SU-DHL-6 (cell line): ENCODE measurements around the gene DMD.

Experiments
- CTCF ChIP-seq: fragments of 200-600 bp; sonication (generic); IDR thresholded peaks from one replicate; pipeline ENCODE4 v1.5.1; 2017; ENCODE audit warnings: antibody characterized with exemption, mild to moderate bottlenecking, low read length, moderate library complexity; ENCODE audit not compliant: insufficient read depth, poor library complexity, severe bottlenecking
- EZH2phosphoT487 ChIP-seq: fragments of 200-600 bp; sonication (generic), shearing (Covaris generic); conservative IDR thresholded peaks from 2 replicates; pipeline ENCODE4 v1.6.1; 2018; ENCODE audit warnings: mild to moderate bottlenecking, antibody characterized with exemption, low read length, moderate library complexity, mixed read lengths

- TF ChIP-seq CTCF = no peak
- no peak for TF ChIP-seq EZH2phosphoT487
These were observed 2075.2 kb downstream of the DMD start for GRCh38 chrX:31136144-31136611.
